ENCODE results near the gene DCHS2. TPM values are rescaled to one million over a fixed set of nuclear protein-coding genes. Genes with fewer than 3 reads are reported as not detected.

The DCHS2 gene
- total and polyA plus RNA-seq, 2 experiments from 2014 or later: 0.21 to 7.6 TPM

GRCh38 chr4:154526151-154526550, 34.6 kb upstream of the DCHS2 start (continued):
- TF ChIP-seq, protein P1, sequence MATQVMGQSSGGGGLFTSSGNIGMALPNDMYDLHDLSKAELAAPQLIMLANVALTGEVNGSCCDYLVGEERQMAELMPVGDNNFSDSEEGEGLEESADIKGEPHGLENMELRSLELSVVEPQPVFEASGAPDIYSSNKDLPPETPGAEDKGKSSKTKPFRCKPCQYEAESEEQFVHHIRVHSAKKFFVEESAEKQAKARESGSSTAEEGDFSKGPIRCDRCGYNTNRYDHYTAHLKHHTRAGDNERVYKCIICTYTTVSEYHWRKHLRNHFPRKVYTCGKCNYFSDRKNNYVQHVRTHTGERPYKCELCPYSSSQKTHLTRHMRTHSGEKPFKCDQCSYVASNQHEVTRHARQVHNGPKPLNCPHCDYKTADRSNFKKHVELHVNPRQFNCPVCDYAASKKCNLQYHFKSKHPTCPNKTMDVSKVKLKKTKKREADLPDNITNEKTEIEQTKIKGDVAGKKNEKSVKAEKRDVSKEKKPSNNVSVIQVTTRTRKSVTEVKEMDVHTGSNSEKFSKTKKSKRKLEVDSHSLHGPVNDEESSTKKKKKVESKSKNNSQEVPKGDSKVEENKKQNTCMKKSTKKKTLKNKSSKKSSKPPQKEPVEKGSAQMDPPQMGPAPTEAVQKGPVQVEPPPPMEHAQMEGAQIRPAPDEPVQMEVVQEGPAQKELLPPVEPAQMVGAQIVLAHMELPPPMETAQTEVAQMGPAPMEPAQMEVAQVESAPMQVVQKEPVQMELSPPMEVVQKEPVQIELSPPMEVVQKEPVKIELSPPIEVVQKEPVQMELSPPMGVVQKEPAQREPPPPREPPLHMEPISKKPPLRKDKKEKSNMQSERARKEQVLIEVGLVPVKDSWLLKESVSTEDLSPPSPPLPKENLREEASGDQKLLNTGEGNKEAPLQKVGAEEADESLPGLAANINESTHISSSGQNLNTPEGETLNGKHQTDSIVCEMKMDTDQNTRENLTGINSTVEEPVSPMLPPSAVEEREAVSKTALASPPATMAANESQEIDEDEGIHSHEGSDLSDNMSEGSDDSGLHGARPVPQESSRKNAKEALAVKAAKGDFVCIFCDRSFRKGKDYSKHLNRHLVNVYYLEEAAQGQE (IDR thresholded peaks at IDR 0.05; ENCODE audit: unreplicated experiment): no peak
- no peak for TF ChIP-seq CTCF (conservative IDR thresholded peaks at IDR 0.05; ENCODE audit: low read depth in 2 of 2)
- TF ChIP-seq JUNB (IDR thresholded peaks at IDR 0.05; ENCODE audit: unreplicated experiment): no peak
- TF ChIP-seq EZH2 (IDR thresholded peaks at IDR 0.05; ENCODE audit: low read depth, unreplicated experiment): no peak

GRCh38 chr4:154521607-154522006, 30.0 kb upstream of the DCHS2 start:
- Histone ChIP-seq H3K27me3 (ENCODE audit: insufficient read depth) (no peaks in the 10 kb centered on the region), H4K20me1 (replicated peaks; ENCODE audit: insufficient read depth) (no peaks in the 10 kb centered on the region), H3K4me2 (no peak overlapping the region), H3K79me2 (replicated peaks; ENCODE audit: insufficient read depth) (no peaks in the 10 kb centered on the region), H3K36me3 (ENCODE audit: insufficient read depth) (no peaks in the 10 kb centered on the region), H3K9me2 (ENCODE audit: insufficient read depth) (no peaks in the 10 kb centered on the region), H3K4me3 (no peak overlapping the region), H2AFZ (no peak overlapping the region), H3F3A (replicated peaks; ENCODE audit: low read depth) (no peaks in the 10 kb centered on the region), H3K4me1 (ENCODE audit: insufficient read depth) (no peaks in the 10 kb centered on the region), H3K27ac (ENCODE audit: low read depth) (no peak overlapping the region)
- H3K4me1 Mint-ChIP-seq: peaks cover 2% of the 10 kb centered on the region; the same call in 1 of the 3 replicates
- H3K27me3 Mint-ChIP-seq (ENCODE audit: insufficient read depth, low read depth, poor library complexity): no peaks in the 10 kb centered on the region
- H3K9me3 Mint-ChIP-seq: no peaks in the 10 kb centered on the region
- ATAC-seq: no peak
- no peak overlapping the region for H3K27ac Mint-ChIP-seq
- DNase-seq (ENCODE audit: low spot score): no peak
- TF ChIP-seq ZNF331 (CRISPR knock-in tag; IDR thresholded peaks at IDR 0.05; ENCODE audit: low read depth): no peak
- H3K36me3 Mint-ChIP-seq (ENCODE audit: low read depth): no peaks in the 10 kb centered on the region
- H3K4me3 Mint-ChIP-seq: no peak overlapping the region

GRCh38 chr4:154519214-154519613, 27.6 kb upstream of the DCHS2 start:
- ATAC-seq (no peak), DNase-seq (ENCODE audit: low spot score) (no peak)
- H3K27ac ChIP-seq (ENCODE audit: low read depth): no peak overlapping the region
- no peaks in the 10 kb centered on the region for H4K20me1 ChIP-seq (replicated peaks; ENCODE audit: insufficient read depth)
- TF ChIP-seq EZH2phosphoT487 (IDR thresholded peaks at IDR 0.05; ENCODE audit: unreplicated experiment) (no peak), STAT1 (IDR thresholded peaks at IDR 0.05; ENCODE audit: unreplicated experiment) (no peak)
- TF ChIP-seq, protein P1 (IDR thresholded peaks at IDR 0.05; ENCODE audit: unreplicated experiment): no peak
- TF ChIP-seq, protein P2, sequence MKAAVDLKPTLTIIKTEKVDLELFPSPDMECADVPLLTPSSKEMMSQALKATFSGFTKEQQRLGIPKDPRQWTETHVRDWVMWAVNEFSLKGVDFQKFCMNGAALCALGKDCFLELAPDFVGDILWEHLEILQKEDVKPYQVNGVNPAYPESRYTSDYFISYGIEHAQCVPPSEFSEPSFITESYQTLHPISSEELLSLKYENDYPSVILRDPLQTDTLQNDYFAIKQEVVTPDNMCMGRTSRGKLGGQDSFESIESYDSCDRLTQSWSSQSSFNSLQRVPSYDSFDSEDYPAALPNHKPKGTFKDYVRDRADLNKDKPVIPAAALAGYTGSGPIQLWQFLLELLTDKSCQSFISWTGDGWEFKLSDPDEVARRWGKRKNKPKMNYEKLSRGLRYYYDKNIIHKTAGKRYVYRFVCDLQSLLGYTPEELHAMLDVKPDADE (IDR thresholded peaks at IDR 0.05): no peak
- no peak overlapping the region for H3K4me3 ChIP-seq
- Mint-ChIP-seq H3K27me3 (ENCODE audit: insufficient read depth, low read depth, poor library complexity) (no peaks in the 10 kb centered on the region), H3K36me3 (ENCODE audit: low read depth) (no peaks in the 10 kb centered on the region), H3K4me3 (no peak overlapping the region), H3K4me1 (no peaks in the 10 kb centered on the region), H3K27ac (no peak overlapping the region; the same call in 1 of the 2 replicates), H3K9me3 (no peaks in the 10 kb centered on the region)
- no peaks in the 10 kb centered on the region for H3F3A ChIP-seq (replicated peaks; ENCODE audit: low read depth)
- H3K36me3 ChIP-seq (ENCODE audit: insufficient read depth): no peaks in the 10 kb centered on the region
- H3K27me3 ChIP-seq (ENCODE audit: insufficient read depth): no peaks in the 10 kb centered on the region
- H3K9me2 ChIP-seq (ENCODE audit: insufficient read depth): no peaks in the 10 kb centered on the region
- no peak overlapping the region for H3K4me2 ChIP-seq
- peak overlapping the region; percentile 61; the same call in 1 of the 2 replicates for H2AFZ ChIP-seq
- H3K79me2 ChIP-seq (replicated peaks; ENCODE audit: insufficient read depth): no peaks in the 10 kb centered on the region
- H3K4me1 ChIP-seq (ENCODE audit: insufficient read depth): no peaks in the 10 kb centered on the region

Data from GM23338 (cell line).